ENCODE data around the gene DLG2. TPM values are rescaled to one million over a fixed set of nuclear protein-coding genes. Genes with fewer than 3 reads are reported as not detected.
"Not testable (repeated sequence)": the region's sequence is repeated elsewhere in the genome, so short reads cannot be mapped to it uniquely, and the experiment has no call there.

The DLG2 gene
- 8.1 TPM for polyA plus RNA-seq
- long read RNA-seq, donor 1, partial matches to known transcripts: 16 of 56 reads
- long read RNA-seq, donor 1, other reads (novel, unspliced or antisense): 40 of 56 reads
- long read RNA-seq, donor 2, partial matches to known transcripts: 145 of 234 reads
- long read RNA-seq, donor 2, other reads (novel, unspliced or antisense): 89 of 234 reads
- long read RNA-seq, donor 3: 0 reads
- long read RNA-seq, donor 4: 0 reads
- long read RNA-seq, donor 5, full-length matches to known transcripts: 1 of 1 reads
- long read RNA-seq, donor 5, partial matches to known transcripts: 0 of 1 reads
- long read RNA-seq, donor 5, other reads (novel, unspliced or antisense): 0 of 1 reads
- long read RNA-seq, donor 6, partial matches to known transcripts: 0 of 1 reads
- long read RNA-seq, donor 6, other reads (novel, unspliced or antisense): 0 of 1 reads
- long read RNA-seq, donor 7: 0 reads
- long read RNA-seq, donor 8: 0 reads
- long read RNA-seq, donor 9: 0 reads
- long read RNA-seq, donor 10, partial matches to known transcripts: 91 of 265 reads
- long read RNA-seq, donor 10, other reads (novel, unspliced or antisense): 174 of 265 reads
- long read RNA-seq, donor 11: 0 reads

GRCh38 chr11:85627332-85627997, at the start of gene DLG2:
DLG2 (minus strand) TSS chr11:85627344.
- no peaks in the 10 kb centered on the region for H3K9me3 ChIP-seq (ENCODE audit: control insufficient read depth, low read depth, low read length)
- WGBS (ENCODE audit: insufficient coverage, low lambda C conversion rate): no CpG with 5 or more reads among the region's 23 CpGs
- H3K4me3 ChIP-seq (ENCODE audit: low read length): peak within 1 kb of the TSS; percentile 70
- H3K4me1 ChIP-seq (ENCODE audit: control insufficient read depth, insufficient read depth, low read length): no peaks in the 10 kb centered on the region
- DNase-seq: peak in 1 of 2 donors; percentile 62
- H3K36me3 ChIP-seq (ENCODE audit: control insufficient read depth, insufficient read depth, low read length): peaks cover 9% of the 10 kb centered on the region
- H3K27me3 ChIP-seq (ENCODE audit: control insufficient read depth, insufficient read depth, low read length): no peaks in the 10 kb centered on the region
- peak within 1 kb of the TSS; percentile 90 for H3K27ac ChIP-seq (ENCODE audit: low read length)

GRCh38 chr11:85673393-85673792, 46.2 kb upstream of the DLG2 start:
- peaks cover 3% of the 10 kb centered on the region for H3K4me1 ChIP-seq (ENCODE audit: control insufficient read depth, insufficient read depth, low read length)
- no peaks in the 10 kb centered on the region for H3K9me3 ChIP-seq (ENCODE audit: control insufficient read depth, low read depth, low read length)
- no peak overlapping the region for H3K27ac ChIP-seq (ENCODE audit: low read length)
- 100% methylated on average over 1 of the region's 3 CpGs for WGBS (ENCODE audit: insufficient coverage, low lambda C conversion rate)
- no peaks in the 10 kb centered on the region for H3K27me3 ChIP-seq (ENCODE audit: control insufficient read depth, insufficient read depth, low read length)
- no peak overlapping the region for H3K4me3 ChIP-seq (ENCODE audit: low read length)
- H3K36me3 ChIP-seq (ENCODE audit: control insufficient read depth, insufficient read depth, low read length): no peaks in the 10 kb centered on the region
- no peak for DNase-seq

GRCh38 chr11:85672105-85672902, 45.2 kb upstream of the DLG2 start:
- Histone ChIP-seq H3K27me3 (ENCODE audit: control insufficient read depth, insufficient read depth, low read length) (no peaks in the 10 kb centered on the region), H3K9me3 (ENCODE audit: control insufficient read depth, low read depth, low read length) (no peaks in the 10 kb centered on the region), H3K36me3 (ENCODE audit: control insufficient read depth, insufficient read depth, low read length) (no peaks in the 10 kb centered on the region), H3K4me1 (ENCODE audit: control insufficient read depth, insufficient read depth, low read length) (peaks cover 3% of the 10 kb centered on the region), H3K27ac (ENCODE audit: low read length) (no peak overlapping the region), H3K4me3 (ENCODE audit: low read length) (no peak overlapping the region)
- no peak for DNase-seq
- WGBS (ENCODE audit: insufficient coverage, low lambda C conversion rate): 75% methylated on average over 1 of the region's 8 CpGs

GRCh38 chr11:85670949-85671663, 44.0 kb upstream of the DLG2 start:
- H3K27ac ChIP-seq (ENCODE audit: low read length); H3K9me3 ChIP-seq (ENCODE audit: control insufficient read depth, low read depth, low read length); H3K4me3 ChIP-seq (ENCODE audit: low read length); H3K27me3 ChIP-seq (ENCODE audit: control insufficient read depth, insufficient read depth, low read length); H3K36me3 ChIP-seq (ENCODE audit: control insufficient read depth, insufficient read depth, low read length); H3K4me1 ChIP-seq (ENCODE audit: control insufficient read depth, insufficient read depth, low read length): not testable (repeated sequence)
- peak in 1 of 2 donors; percentile 36 for DNase-seq

GRCh38 chr11:85668157-85668556, 41.0 kb upstream of the DLG2 start:
- no peak for DNase-seq
- no peaks in the 10 kb centered on the region for H3K27me3 ChIP-seq (ENCODE audit: control insufficient read depth, insufficient read depth, low read length)
- no peak overlapping the region for H3K4me3 ChIP-seq (ENCODE audit: low read length)
- peaks cover 7% of the 10 kb centered on the region for H3K4me1 ChIP-seq (ENCODE audit: control insufficient read depth, insufficient read depth, low read length)
- H3K9me3 ChIP-seq (ENCODE audit: control insufficient read depth, low read depth, low read length): no peaks in the 10 kb centered on the region
- WGBS (ENCODE audit: insufficient coverage, low lambda C conversion rate): 100% methylated on average over 1 of the region's 1 CpG
- H3K27ac ChIP-seq (ENCODE audit: low read length): no peak overlapping the region
- peaks cover under 1% of the 10 kb centered on the region for H3K36me3 ChIP-seq (ENCODE audit: control insufficient read depth, insufficient read depth, low read length)

GRCh38 chr11:85666687-85667086, 39.5 kb upstream of the DLG2 start:
- Histone ChIP-seq H3K9me3 (ENCODE audit: control insufficient read depth, low read depth, low read length) (no peaks in the 10 kb centered on the region), H3K27me3 (ENCODE audit: control insufficient read depth, insufficient read depth, low read length) (no peaks in the 10 kb centered on the region), H3K36me3 (ENCODE audit: control insufficient read depth, insufficient read depth, low read length) (peaks cover 5% of the 10 kb centered on the region), H3K4me3 (ENCODE audit: low read length) (no peak overlapping the region), H3K4me1 (ENCODE audit: control insufficient read depth, insufficient read depth, low read length) (peaks cover 7% of the 10 kb centered on the region), H3K27ac (ENCODE audit: low read length) (no peak overlapping the region)
- DNase-seq: no peak
- WGBS (ENCODE audit: insufficient coverage, low lambda C conversion rate): no CpG with 5 or more reads among the region's 3 CpGs

- H3K27ac ChIP-seq (ENCODE audit: low read length): peak overlapping the region; percentile 99
- H3K4me1 ChIP-seq (ENCODE audit: control insufficient read depth, insufficient read depth, low read length): peaks cover 9% of the 10 kb centered on the region
- no peaks in the 10 kb centered on the region for H3K27me3 ChIP-seq (ENCODE audit: control insufficient read depth, insufficient read depth, low read length)
- peaks cover 5% of the 10 kb centered on the region for H3K36me3 ChIP-seq (ENCODE audit: control insufficient read depth, insufficient read depth, low read length)
- peak in 1 of 2 donors; percentile 82 for DNase-seq
- 35% methylated on average over 3 of the region's 5 CpGs for WGBS (ENCODE audit: insufficient coverage, low lambda C conversion rate)
- no peaks in the 10 kb centered on the region for H3K9me3 ChIP-seq (ENCODE audit: control insufficient read depth, low read depth, low read length)
- no peak overlapping the region for H3K4me3 ChIP-seq (ENCODE audit: low read length)
These were observed 38.6 kb upstream of the DLG2 start for GRCh38 chr11:85665733-85666132.

- peak; percentile 93 to 96 for DNase-seq
- H3K9me3 ChIP-seq (ENCODE audit: control insufficient read depth, low read depth, low read length): no peaks in the 10 kb centered on the region
- no peaks in the 10 kb centered on the region for H3K27me3 ChIP-seq (ENCODE audit: control insufficient read depth, insufficient read depth, low read length)
- H3K4me3 ChIP-seq (ENCODE audit: low read length): peak within 1 kb of the TSS; percentile 98
- H3K27ac ChIP-seq (ENCODE audit: low read length): peak within 1 kb of the TSS; percentile 99
- H3K36me3 ChIP-seq (ENCODE audit: control insufficient read depth, insufficient read depth, low read length): peaks cover 10% of the 10 kb centered on the region
- H3K4me1 ChIP-seq (ENCODE audit: control insufficient read depth, insufficient read depth, low read length): peaks cover 9% of the 10 kb centered on the region
- no CpG with 5 or more reads among the region's 67 CpGs for WGBS (ENCODE audit: insufficient coverage, low lambda C conversion rate)
These were observed 37.7 kb upstream of the DLG2 start, which contains the start of gene CREBZF for GRCh38 chr11:85664615-85665481. CREBZF (minus strand) TSS chr11:85665129; CDS start chr11:85664875, 254 bp downstream.
